SJSA1 (cell line): ENCODE data around the gene ACSM5. TPM values are rescaled to one million over a fixed set of nuclear protein-coding genes. Genes with fewer than 3 reads are reported as not detected.
"Not testable (repeated sequence)": the region's sequence is repeated elsewhere in the genome, so short reads cannot be mapped to it uniquely, and the experiment has no call there.

Experiments
- DNase-seq, 2 experiments: peaks; one replicate each; pipeline ENCODE4 v3.0.0-alpha.2; 2015 to 2020; ENCODE audit warnings: low spot score in 2 of 2, low read depth in 1 of 2
- H3K27ac ChIP-seq: fragments of 250-450 bp; sonication (Bioruptor Pico); 2 replicates; pipeline ENCODE4 v1.5.1; 2020; ENCODE audit warnings: mild to moderate bottlenecking, moderate library complexity
- H3K27me3 ChIP-seq: fragments of 250-450 bp; sonication (Bioruptor Pico); replicated peaks from 2 replicates; pipeline ENCODE4 v1.5.1; 2020; ENCODE audit warnings: mild to moderate bottlenecking, moderate library complexity
- H3K36me3 ChIP-seq: fragments of 250-450 bp; sonication (Bioruptor Pico); 2 replicates; pipeline ENCODE4 v1.5.1; 2020; ENCODE audit warnings: mild to moderate bottlenecking
- H3K4me1 ChIP-seq: fragments of 250-450 bp; sonication (Bioruptor Pico); replicated peaks from 2 replicates; pipeline ENCODE4 v1.6.1; 2021; ENCODE audit warnings: mild to moderate bottlenecking
- H3K4me3 ChIP-seq: fragments of 250-450 bp; sonication (Bioruptor Pico); 2 replicates; pipeline ENCODE4 v1.5.1; 2020; ENCODE audit warnings: mild to moderate bottlenecking
- H3K9me3 ChIP-seq: fragments of 250-450 bp; sonication (Bioruptor Pico); replicated peaks from 2 replicates; pipeline ENCODE4 v1.5.1; 2020; ENCODE audit warnings: mild to moderate bottlenecking
- total RNA-seq: library from RNA; depleted of rRNA; stranded (reverse); fragments of >200 nt; shearing (Covaris generic); gene quantifications from 2 replicates; pipeline ENCODE4 v1.2.3, GENCODE V29; 2014

The ACSM5 gene
- total RNA-seq, 1 experiment from 2014 or later = not detected

- not testable (repeated sequence) for H3K4me1 ChIP-seq, H3K9me3 ChIP-seq, H3K36me3 ChIP-seq, H3K4me3 ChIP-seq, DNase-seq, H3K27ac ChIP-seq, H3K27me3 ChIP-seq
Observed at GRCh38 chr16:20446652-20447393, 37.5 kb downstream of the ACSM5 start.

GRCh38 chr16:20451364-20451763, 42.0 kb downstream of the ACSM5 start, which contains the start of gene ACSM2A:
ACSM2A (plus strand) TSS chr16:20451521; CDS start chr16:20460115, 8,594 bp downstream.
- H3K4me1 ChIP-seq, H3K36me3 ChIP-seq, H3K27ac ChIP-seq, H3K27me3 ChIP-seq, H3K4me3 ChIP-seq, H3K9me3 ChIP-seq, DNase-seq: not testable (repeated sequence)

GRCh38 chr16:20453633-20454032, 44.3 kb downstream of the ACSM5 start:
- not testable (repeated sequence) for H3K27me3 ChIP-seq, H3K27ac ChIP-seq, H3K9me3 ChIP-seq, H3K4me3 ChIP-seq, DNase-seq, H3K36me3 ChIP-seq, H3K4me1 ChIP-seq

GRCh38 chr16:20459227-20459626, 49.9 kb downstream of the ACSM5 start:
- not testable (repeated sequence) for DNase-seq, H3K27ac ChIP-seq, H3K36me3 ChIP-seq, H3K27me3 ChIP-seq, H3K4me1 ChIP-seq, H3K9me3 ChIP-seq, H3K4me3 ChIP-seq

GRCh38 chr16:20460313-20460712, 51.0 kb downstream of the ACSM5 start:
- not testable (repeated sequence) for H3K9me3 ChIP-seq, H3K27ac ChIP-seq, H3K27me3 ChIP-seq, H3K4me3 ChIP-seq, H3K4me1 ChIP-seq, DNase-seq, H3K36me3 ChIP-seq

GRCh38 chr16:20468954-20469353, 59.6 kb downstream of the ACSM5 start:
- not testable (repeated sequence) for H3K36me3 ChIP-seq, H3K27me3 ChIP-seq, DNase-seq, H3K4me1 ChIP-seq, H3K9me3 ChIP-seq, H3K27ac ChIP-seq, H3K4me3 ChIP-seq

GRCh38 chr16:20469930-20470329, 60.6 kb downstream of the ACSM5 start:
- H3K36me3 ChIP-seq, DNase-seq, H3K4me3 ChIP-seq, H3K9me3 ChIP-seq, H3K27me3 ChIP-seq, H3K4me1 ChIP-seq, H3K27ac ChIP-seq: not testable (repeated sequence)

- not testable (repeated sequence) for H3K27ac ChIP-seq, H3K9me3 ChIP-seq, H3K4me1 ChIP-seq, DNase-seq, H3K36me3 ChIP-seq, H3K27me3 ChIP-seq, H3K4me3 ChIP-seq
Observed at GRCh38 chr16:20470732-20471131, 61.4 kb downstream of the ACSM5 start.

GRCh38 chr16:20477188-20477744, 67.9 kb downstream of the ACSM5 start:
- not testable (repeated sequence) for H3K4me1 ChIP-seq, H3K27ac ChIP-seq, H3K4me3 ChIP-seq, DNase-seq, H3K27me3 ChIP-seq, H3K36me3 ChIP-seq, H3K9me3 ChIP-seq

- H3K27me3 ChIP-seq, DNase-seq, H3K27ac ChIP-seq, H3K4me1 ChIP-seq, H3K9me3 ChIP-seq, H3K4me3 ChIP-seq, H3K36me3 ChIP-seq: not testable (repeated sequence)
Observed at GRCh38 chr16:20483989-20484388, 74.7 kb downstream of the ACSM5 start.

- H3K27ac ChIP-seq = no peak overlapping the region
- no peaks in the 10 kb centered on the region for H3K4me1 ChIP-seq
- no peaks in the 10 kb centered on the region for H3K36me3 ChIP-seq
- no peak for DNase-seq
- no peaks in the 10 kb centered on the region for H3K27me3 ChIP-seq
- no peak overlapping the region for H3K4me3 ChIP-seq
- no peaks in the 10 kb centered on the region for H3K9me3 ChIP-seq
Observed at GRCh38 chr16:20484726-20485125, 75.4 kb downstream of the ACSM5 start.

GRCh38 chr16:20485408-20485807, 76.1 kb downstream of the ACSM5 start:
- no peaks in the 10 kb centered on the region for H3K4me1 ChIP-seq
- H3K27ac ChIP-seq = no peak overlapping the region
- H3K36me3 ChIP-seq = no peaks in the 10 kb centered on the region
- no peak for DNase-seq
- no peaks in the 10 kb centered on the region for H3K9me3 ChIP-seq
- H3K27me3 ChIP-seq = no peaks in the 10 kb centered on the region
- H3K4me3 ChIP-seq = no peak overlapping the region
